Natural killer cell (primary cell): ENCODE measurements around the gene IRF4. TPM values are rescaled to one million over a fixed set of nuclear protein-coding genes. Genes with fewer than 3 reads are reported as not detected.

Experiments used
- ATAC-seq, 3 donors: fragments of 150-1000 bp in 2 of 3; fragments of 200-7000 bp in 1 of 3; cut with Tn5 transposase; 1 replicate in 1 of 3; 2 replicates in 2 of 3; pipeline ENCODE4 v1.10.0; 2021; ENCODE audit warnings: mild to moderate bottlenecking in 2 of 3, moderate library complexity in 2 of 3
- DNase-seq, 2 donors: peaks; one replicate each; pipeline versions ENCODE4 v3.0.0 to v3.0.0-alpha.2; 2013 to 2021; ENCODE audit warnings: mixed read lengths in 1 of 2
- H3K27ac ChIP-seq: one replicate; pipeline ENCODE4 v1.5.1; 2013; ENCODE audit warnings: mild to moderate bottlenecking, low read length
- H3K27me3 ChIP-seq: one replicate; pipeline ENCODE4 v1.6.1; 2013; ENCODE audit warnings: low read length; ENCODE audit not compliant: control insufficient read depth, insufficient read depth
- H3K36me3 ChIP-seq: one replicate; pipeline ENCODE4 v1.6.1; 2013; ENCODE audit warnings: low read length; ENCODE audit not compliant: control insufficient read depth, insufficient read depth
- H3K4me1 ChIP-seq: one replicate; pipeline ENCODE4 v1.6.1; 2013; ENCODE audit warnings: low read length; ENCODE audit not compliant: control insufficient read depth, insufficient read depth
- H3K4me3 ChIP-seq: one replicate; pipeline ENCODE4 v1.5.1; 2013; ENCODE audit warnings: low read length
- H3K9me3 ChIP-seq: one replicate; pipeline ENCODE4 v1.6.1; 2013; ENCODE audit warnings: low read length; ENCODE audit not compliant: control insufficient read depth, insufficient read depth
- H3K27ac Mint-ChIP-seq, 2 donors: one replicate each; pipeline ENCODE4 v1.8.0; 2022; ENCODE audit warnings: mild to moderate bottlenecking in 2 of 2, mixed read lengths in 2 of 2, moderate library complexity in 1 of 2
- H3K27me3 Mint-ChIP-seq, 2 donors: one replicate each; pipeline ENCODE4 v1.8.0; 2022; ENCODE audit warnings: low read depth in 2 of 2, mixed read lengths in 2 of 2
- H3K36me3 Mint-ChIP-seq: one replicate; pipeline ENCODE4 v1.8.0; 2022; ENCODE audit warnings: mixed read lengths
- H3K4me1 Mint-ChIP-seq, 2 donors: one replicate each; pipeline ENCODE4 v1.8.0; 2022; ENCODE audit warnings: mixed read lengths in 2 of 2
- H3K4me3 Mint-ChIP-seq: one replicate; pipeline ENCODE4 v1.8.0; 2022; ENCODE audit warnings: mild to moderate bottlenecking, moderate library complexity, mixed read lengths
- H3K9me3 Mint-ChIP-seq, 2 donors: one replicate each; pipeline ENCODE4 v1.8.0; 2022; ENCODE audit warnings: mixed read lengths in 2 of 2
- WGBS: methylation state at CpG from one replicate; pipeline ENCODE4 v1.1.7; 2013; ENCODE audit warnings: missing lambda C conversion rate; ENCODE audit not compliant: insufficient coverage; 5-methylcytosine and 5-hydroxymethylcytosine counted together
- intact Hi-C: fragments of 100-400 bp; cut with micrococcal nuclease; formaldehyde crosslinking; loops from one replicate; pipeline ENCODE4 v1.14.2; 2022
- total RNA-seq, 4 donors: library from RNA; stranded (reverse); fragments of 120-200 nt in 1 of 4; gene quantifications; one replicate each; pipeline versions ENCODE4 v1.2.3 to v1.2.4, GENCODE V29; 2013 to 2022
- TF ChIP-seq, protein P1 (sequence below): fragments of 200-600 bp; IDR thresholded peaks from one replicate; pipeline ENCODE4 v1.8.0; 2022; ENCODE audit warnings: antibody characterized with exemption

IRF4 gene
- total RNA-seq, 3 donors from 2014 or later (not counting 1 experiment from before 2014, with no cell fraction given) = 3.5 to 37.5 (median 3.5) TPM

DNA sequence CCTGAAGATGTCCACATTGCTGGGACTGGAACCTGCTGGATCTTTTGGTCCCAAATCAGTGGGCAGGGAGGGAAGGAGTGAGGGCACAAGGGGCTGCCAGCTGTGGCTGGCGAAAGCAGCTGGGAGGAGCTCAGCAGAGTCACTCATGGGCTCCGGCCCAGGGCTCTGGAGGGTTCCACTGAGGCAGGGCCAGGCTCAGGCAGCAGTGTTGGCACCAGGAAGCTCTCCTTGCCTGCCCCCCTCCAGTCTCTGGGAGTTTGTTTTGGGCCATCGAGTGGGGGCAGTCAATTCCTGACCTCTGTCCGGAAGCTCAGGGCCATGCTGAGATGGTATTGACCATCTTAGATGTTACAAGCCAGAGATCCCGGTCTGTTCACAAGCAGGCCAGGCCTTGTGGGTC, 39.1 kb upstream of the IRF4 start:
- WGBS = 87% methylated on average over 5 of the region's 5 CpGs
- Histone ChIP-seq H3K36me3 (peaks cover 18% of the 10 kb centered on the region), H3K4me3 (no peak overlapping the region), H3K27ac (no peak overlapping the region), H3K27me3 (no peaks in the 10 kb centered on the region), H3K9me3 (no peaks in the 10 kb centered on the region), H3K4me1 (peaks cover 13% of the 10 kb centered on the region)
- Mint-ChIP-seq H3K27ac (peak overlapping the region in 1 of 2 donors; percentile 18), H3K27me3 (no peaks in the 10 kb centered on the region), H3K4me1 (peaks cover 0 to 23% of the 10 kb centered on the region in 2 donors), H3K36me3 (peaks cover 6% of the 10 kb centered on the region), H3K9me3 (no peaks in the 10 kb centered on the region), H3K4me3 (no peak overlapping the region)
- no peak for ATAC-seq
- TF ChIP-seq, protein P1, sequence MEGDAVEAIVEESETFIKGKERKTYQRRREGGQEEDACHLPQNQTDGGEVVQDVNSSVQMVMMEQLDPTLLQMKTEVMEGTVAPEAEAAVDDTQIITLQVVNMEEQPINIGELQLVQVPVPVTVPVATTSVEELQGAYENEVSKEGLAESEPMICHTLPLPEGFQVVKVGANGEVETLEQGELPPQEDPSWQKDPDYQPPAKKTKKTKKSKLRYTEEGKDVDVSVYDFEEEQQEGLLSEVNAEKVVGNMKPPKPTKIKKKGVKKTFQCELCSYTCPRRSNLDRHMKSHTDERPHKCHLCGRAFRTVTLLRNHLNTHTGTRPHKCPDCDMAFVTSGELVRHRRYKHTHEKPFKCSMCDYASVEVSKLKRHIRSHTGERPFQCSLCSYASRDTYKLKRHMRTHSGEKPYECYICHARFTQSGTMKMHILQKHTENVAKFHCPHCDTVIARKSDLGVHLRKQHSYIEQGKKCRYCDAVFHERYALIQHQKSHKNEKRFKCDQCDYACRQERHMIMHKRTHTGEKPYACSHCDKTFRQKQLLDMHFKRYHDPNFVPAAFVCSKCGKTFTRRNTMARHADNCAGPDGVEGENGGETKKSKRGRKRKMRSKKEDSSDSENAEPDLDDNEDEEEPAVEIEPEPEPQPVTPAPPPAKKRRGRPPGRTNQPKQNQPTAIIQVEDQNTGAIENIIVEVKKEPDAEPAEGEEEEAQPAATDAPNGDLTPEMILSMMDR = no peak
- intact Hi-C loops = no loop called here
- no peak for DNase-seq

DNA sequence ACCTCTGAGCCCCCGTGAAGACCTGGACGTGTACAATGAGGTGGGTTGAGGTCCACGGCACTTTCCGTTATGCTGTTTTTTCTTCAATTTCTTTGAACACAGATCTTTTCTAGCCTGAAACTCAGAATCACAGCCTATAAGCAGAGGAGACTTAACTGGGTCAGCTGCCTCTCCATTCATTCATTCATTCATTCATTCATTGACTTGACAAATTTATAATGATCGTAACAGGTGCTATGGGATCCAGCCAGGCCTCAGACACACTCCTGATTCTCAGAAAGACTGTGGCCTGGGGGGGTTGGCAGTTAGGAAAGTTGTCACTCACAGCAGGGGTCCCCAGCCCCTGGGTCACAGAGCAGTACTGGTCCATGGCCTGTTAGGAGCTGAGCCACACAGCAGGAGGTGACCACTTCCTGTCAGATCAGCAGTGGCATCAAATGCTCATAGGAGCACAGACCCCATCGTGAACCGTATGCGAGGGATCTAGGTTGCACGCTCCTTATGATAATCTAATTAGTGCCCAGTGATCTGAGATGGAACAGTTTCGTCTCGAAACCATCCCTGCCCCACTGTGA, 38.6 kb upstream of the IRF4 start:
- ATAC-seq (no peak), DNase-seq (no peak)
- peaks cover 16% of the 10 kb centered on the region for H3K36me3 ChIP-seq
- H3K9me3 Mint-ChIP-seq = no peaks in the 10 kb centered on the region
- H3K36me3 Mint-ChIP-seq = peaks cover 6% of the 10 kb centered on the region
- H3K27me3 ChIP-seq = no peaks in the 10 kb centered on the region
- H3K27ac Mint-ChIP-seq = peak overlapping the region in 1 of 2 donors; percentile 18
- WGBS = 79% methylated on average over 11 of the region's 11 CpGs
- TF ChIP-seq, protein P1 = no peak
- H3K4me1 Mint-ChIP-seq = peaks cover 3 to 28% of the 10 kb centered on the region in 2 donors
- intact Hi-C loops = no loop called here
- peaks cover 19% of the 10 kb centered on the region for H3K4me1 ChIP-seq
- no peak overlapping the region for H3K27ac ChIP-seq
- no peak overlapping the region for H3K4me3 ChIP-seq
- H3K4me3 Mint-ChIP-seq = no peak overlapping the region
- no peaks in the 10 kb centered on the region for H3K9me3 ChIP-seq
- H3K27me3 Mint-ChIP-seq = no peaks in the 10 kb centered on the region

DNA sequence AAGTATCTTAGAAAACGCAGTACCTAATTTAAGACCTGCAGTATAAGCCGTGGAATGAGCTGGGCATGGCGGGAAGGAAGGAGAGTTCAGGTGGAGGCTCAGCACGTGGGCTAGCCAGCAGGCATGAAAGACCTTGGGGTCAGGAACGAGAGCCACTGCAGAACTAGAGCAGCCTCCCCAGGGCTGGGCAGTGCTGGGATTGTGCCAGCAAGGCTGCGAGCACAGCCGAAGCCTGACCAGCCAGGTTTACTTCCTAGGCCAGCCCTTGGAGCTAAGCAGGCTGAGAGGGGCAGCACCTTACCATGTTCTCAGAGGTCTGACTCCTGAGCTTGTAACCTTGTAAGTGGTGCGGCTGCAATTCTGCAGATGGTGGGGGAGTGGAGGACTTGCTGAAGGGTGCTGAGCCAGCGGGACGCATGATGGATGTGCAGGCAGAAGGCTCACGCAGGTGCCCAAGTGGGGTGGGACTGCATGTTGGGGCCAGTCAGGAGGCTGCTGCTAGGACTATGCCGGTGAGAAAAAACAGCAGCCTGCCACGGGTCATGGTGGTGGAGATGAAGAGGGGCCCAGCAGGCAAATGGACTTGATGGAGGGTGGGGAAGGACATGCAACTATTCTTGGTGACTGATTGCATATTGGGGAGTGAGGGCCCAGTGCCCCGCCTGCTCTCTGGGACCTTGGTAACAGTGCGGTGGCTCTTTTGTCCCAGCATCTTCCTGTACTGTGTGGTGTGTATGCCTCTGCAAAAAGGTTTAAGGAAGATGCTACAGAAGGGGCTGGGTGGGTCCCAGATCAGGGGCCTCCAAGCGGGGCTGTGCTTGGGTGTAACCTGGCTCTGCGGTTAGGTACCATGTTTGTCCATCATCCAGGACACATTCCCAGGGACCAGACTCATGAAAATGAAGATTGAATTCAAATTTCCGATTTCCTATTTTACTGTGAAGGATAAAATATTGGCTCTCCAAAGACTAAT, 37.6 kb upstream of the IRF4 start:
- TF ChIP-seq, protein P1 = no peak
- DNase-seq (no peak), ATAC-seq (no peak)
- Mint-ChIP-seq H3K36me3 (peaks cover 6% of the 10 kb centered on the region), H3K4me3 (no peak overlapping the region), H3K4me1 (peaks cover 13 to 37% of the 10 kb centered on the region in 2 donors), H3K27me3 (no peaks in the 10 kb centered on the region), H3K9me3 (no peaks in the 10 kb centered on the region), H3K27ac (peak overlapping the region in 1 of 2 donors; percentile 15)
- Histone ChIP-seq H3K36me3 (peaks cover 7% of the 10 kb centered on the region), H3K4me3 (no peak overlapping the region), H3K4me1 (peaks cover 28% of the 10 kb centered on the region), H3K27ac (no peak overlapping the region), H3K9me3 (no peaks in the 10 kb centered on the region), H3K27me3 (no peaks in the 10 kb centered on the region)
- intact Hi-C loops = no loop called here
- 89% methylated on average over 18 of the region's 18 CpGs for WGBS
